Limb (tissue), 2 donors: ENCODE data around the gene SEMA4D.

Experiments
- DNase-seq, 2 donors: peaks; one replicate each; pipeline ENCODE4 v3.0.0-alpha.2; 2016; ENCODE audit errors: extremely low spot score in 2 of 2

SEMA4D gene

DNA sequence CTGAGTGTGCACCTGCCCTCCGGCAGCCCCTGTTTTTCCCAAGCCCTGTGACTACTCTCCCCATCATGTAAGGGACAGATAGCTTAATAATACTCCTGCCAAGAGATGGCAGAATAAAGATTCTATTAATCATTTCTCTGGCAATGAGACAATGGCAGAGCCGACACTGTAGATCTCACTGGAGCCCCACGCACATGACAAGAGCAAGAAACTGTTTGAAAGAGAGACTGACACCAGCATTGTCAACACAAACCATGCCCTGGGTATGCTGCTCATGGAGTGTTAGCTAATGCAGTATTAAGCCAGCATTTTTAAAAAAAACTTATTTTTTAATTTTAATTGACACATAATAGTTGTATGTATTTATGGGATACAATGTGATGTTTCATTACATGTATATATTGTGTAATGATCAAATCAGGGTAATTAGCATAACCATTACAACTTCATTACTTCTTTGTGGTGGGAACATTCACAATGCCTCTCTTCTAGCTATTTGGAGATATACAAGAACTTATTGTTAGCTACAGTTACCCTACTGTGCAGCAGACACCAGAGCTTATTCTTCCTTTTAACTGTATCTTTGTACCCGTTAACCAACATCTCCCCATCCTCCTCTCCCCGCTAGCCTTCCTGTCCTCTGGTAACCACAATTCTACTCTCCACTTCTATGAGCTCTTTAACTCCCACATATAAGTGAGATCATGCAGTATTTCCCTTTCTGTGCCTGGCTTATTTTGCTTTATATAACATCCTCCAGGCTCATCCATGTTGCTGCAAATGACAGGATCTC is 31.5 kb upstream of the SEMA4D start:
- no peak for DNase-seq

DNA sequence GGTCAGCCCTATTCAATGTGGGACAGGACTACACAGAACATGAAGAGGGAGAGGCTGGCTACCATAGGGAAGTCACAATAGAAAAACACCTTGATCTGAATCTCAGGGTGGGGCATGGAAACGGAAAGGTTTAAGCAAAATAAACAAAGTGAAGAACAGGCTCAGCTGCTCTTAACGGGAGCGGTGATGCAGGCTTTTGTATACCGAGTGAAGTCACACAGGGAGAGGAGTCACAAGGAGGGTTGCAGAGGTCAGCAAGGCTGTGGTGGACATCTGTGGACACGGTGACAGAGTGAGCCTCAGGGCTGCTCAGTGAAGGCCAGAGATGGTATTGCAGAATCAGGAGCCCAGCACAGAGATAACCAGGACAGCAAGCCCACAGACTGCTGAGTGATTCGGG is 30.6 kb upstream of the SEMA4D start:
- DNase-seq = no peak

DNA sequence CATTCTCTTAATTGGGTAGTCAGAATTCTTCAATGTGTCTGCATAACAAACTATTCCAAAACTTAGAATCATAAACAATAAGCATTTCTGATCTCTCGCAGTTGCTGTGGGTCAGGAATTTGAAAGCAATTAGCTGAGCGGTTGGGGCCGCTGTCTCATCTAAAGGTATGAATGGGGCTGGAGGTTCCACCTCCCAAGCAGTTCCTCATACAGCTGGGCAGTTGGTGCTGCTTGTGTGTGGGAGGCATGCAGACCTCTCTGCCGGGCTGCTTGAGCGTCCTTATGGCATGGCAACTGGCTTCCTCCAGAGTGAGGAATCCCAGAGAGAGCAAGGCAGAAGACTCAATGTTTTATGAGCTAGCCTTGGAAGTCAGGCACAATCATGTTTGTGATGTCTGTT is 30.2 kb upstream of the SEMA4D start:
- no peak for DNase-seq

DNA sequence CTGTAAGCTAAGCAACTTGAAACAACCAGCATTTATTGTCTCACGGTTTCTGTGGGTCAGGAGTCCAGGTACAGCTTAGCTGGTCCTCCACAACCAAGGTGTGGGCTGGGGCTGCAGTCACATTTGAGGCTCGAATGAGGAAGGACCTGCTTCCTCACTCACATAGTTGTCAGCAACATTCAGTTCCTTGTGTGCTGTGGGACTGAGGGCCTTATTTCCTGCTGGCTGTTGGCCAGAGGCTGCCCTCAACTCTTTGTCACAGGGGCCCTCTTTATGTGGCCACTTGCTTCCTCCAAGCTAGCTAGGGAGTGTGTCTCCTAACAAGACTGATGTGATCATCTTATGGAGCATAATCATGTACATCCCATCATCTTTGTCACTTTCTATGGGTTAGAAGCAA is 29.2 kb upstream of the SEMA4D start:
- DNase-seq = no peak

DNA sequence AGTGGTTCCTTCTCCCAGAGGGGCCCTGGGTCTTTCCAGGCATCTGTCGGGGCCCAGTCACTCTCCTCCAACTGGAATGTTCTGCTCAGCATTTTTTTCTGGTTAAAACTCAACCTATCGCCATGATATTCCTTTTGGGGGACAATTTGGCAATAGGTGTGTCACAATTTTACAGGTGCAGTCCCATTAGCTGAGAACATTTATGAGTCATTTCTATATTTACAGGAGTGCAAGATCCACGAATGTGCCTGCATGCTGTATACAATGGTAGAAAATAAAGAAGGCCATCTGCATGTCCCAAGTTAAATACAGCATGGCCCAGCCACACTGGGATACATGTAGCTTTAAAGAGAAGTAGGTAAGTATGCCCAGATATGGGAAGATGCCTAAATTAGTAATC is 28.8 kb upstream of the SEMA4D start:
- DNase-seq = no peak

DNA sequence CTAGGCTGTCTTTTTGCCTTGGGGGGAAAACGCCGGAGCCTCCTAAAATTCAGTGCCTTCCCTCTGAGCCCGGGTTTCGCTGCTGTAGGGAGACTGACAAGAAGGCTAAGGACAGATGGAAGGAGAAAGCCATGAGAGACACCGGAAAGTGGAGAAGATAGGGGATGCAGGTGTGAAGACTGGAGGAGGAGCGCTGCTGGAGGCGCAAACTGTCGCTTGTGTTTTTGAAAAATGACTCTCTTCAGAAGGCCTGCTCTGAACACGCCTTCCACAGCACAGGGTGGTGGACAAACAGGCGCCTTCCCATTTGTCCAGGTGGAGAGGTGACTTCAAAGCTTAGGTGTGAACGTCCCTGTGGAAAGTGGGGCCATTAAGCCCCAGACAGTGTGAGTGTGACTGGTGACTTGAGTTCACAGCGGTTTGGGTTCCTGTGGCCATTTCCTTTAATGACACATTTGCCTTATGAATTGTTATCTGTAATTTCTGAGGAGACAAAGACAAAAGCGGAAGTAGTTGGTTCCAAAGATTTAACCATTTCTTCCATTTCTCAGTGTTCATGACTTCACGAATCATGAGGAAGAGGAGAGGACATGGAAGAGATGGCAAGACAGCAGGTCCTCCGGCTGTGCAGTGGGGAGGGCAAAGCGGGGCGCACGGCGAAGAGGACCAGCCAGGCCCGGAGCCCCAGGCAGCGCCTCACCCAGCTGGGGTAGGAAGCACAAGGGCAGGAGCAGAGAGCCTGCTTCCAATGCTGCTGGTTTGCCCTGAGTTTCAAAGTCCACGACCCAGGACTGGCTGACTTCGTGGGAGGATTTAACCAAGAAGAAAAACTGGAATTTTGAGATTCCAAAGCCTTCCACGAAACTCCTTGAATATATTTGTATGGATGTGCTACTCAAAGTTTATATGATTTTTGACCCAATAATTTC is 27.8 kb upstream of the SEMA4D start:
- DNase-seq = no peak

DNA sequence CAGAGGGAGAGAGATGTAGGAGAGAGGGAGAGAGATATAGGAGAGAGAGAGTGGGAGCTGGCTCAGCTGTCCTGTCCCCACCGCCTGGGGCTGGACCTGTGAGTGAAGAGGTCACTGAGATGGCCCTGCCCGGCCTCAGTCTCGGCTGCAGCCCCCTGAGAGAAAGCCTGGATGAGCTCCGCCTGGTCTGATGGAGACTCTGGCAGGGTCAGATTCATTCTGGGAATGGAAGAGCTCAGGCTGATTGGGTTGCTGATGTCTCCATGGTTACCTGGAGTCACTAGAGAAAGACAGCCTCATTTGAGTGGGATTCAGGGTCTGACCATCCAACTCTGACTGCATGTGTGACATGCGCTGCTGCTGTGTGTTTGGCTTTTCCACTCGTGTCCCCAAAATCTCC is 27.1 kb upstream of the SEMA4D start:
- DNase-seq = no peak

DNA sequence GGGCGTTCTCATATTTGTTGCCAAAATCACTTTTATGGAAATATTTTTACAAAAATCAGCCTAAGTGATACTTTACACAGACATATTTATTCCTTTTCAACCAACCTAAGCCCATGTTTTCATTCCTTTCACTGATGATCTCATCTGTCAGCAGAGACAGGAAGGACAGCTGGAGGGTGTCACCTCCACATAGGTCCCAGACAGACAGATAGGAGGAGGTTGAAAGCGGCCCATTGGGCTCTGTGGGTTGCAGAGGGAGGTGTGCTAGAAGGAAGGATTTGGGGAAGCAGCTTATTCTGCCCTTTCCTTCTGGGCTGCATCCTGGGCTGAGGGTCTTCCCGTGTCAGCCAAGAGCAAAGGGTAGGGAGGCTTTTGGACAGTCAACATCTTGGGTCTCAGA is 26.0 kb upstream of the SEMA4D start:
- no peak for DNase-seq

DNA sequence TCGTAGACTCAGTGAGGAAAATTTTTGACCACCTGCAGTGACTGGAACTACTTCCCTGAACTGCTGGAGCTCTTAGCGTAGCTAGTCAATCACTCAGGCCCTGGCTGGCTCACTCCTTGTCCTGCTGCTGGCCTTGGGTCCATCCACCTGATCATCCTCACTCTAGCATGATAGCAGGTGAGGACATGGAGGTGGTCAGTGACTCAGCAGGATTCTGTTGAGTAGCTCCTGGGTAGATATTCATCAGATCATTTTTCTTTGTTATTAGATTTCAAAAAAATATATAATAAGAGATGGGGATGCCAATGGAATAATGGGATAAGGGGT is 25.0 kb upstream of the SEMA4D start:
- no peak for DNase-seq

DNA sequence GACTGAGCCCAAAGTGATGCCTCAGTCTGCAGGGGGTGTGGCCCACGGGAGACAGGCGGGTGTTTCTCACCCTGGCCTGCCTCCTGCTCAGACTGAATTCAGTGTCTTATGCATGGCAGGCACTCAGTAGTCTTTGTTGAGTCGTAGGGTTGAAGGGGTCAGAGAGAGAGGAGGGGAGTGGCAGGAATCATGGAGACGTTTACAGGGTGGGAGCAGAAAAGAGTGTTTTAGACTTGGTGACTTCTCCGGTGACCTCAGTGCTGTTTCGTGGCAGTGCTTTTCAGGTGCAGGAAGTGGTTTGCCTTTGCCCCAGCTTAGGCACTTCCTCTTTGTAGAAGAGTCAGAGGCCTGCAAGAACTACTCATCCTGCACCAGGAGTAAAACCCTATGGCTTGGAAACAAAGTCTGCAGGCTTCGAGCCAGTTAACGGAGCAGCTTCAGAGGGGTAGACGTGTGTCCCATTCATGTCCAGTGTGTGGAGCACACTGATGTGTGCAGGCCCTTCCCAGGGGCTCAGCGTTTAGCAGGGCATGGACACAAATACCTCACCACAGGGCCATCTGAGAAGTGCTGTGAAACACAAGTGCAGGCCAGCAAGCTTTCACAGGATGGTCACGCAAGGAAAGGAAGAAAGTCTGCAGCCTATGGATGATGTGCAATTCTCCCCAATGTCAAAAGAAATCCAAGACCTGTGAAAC is 24.5 kb upstream of the SEMA4D start:
- no peak for DNase-seq

DNA sequence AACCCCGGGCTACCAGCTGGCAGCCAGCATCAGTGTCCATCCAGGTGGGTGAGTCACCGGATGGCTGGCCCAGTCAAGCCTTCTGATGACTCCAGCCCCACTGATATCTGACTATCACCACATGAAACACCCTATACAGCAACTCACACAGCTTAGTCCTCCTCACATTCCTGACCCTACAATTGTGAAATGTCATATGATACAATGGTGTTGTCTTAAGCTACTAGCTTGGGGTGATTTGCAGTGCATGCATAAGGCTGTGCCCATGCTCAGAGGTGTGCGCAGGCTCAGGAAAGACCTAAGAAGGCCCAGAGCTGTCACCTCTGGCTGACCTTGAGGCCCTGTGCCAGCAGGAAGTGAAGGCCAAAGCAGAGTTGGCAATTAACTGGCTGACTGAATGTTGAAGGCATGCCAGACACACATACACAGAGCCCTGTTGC is 21.5 kb upstream of the SEMA4D start:
- DNase-seq = no peak

DNA sequence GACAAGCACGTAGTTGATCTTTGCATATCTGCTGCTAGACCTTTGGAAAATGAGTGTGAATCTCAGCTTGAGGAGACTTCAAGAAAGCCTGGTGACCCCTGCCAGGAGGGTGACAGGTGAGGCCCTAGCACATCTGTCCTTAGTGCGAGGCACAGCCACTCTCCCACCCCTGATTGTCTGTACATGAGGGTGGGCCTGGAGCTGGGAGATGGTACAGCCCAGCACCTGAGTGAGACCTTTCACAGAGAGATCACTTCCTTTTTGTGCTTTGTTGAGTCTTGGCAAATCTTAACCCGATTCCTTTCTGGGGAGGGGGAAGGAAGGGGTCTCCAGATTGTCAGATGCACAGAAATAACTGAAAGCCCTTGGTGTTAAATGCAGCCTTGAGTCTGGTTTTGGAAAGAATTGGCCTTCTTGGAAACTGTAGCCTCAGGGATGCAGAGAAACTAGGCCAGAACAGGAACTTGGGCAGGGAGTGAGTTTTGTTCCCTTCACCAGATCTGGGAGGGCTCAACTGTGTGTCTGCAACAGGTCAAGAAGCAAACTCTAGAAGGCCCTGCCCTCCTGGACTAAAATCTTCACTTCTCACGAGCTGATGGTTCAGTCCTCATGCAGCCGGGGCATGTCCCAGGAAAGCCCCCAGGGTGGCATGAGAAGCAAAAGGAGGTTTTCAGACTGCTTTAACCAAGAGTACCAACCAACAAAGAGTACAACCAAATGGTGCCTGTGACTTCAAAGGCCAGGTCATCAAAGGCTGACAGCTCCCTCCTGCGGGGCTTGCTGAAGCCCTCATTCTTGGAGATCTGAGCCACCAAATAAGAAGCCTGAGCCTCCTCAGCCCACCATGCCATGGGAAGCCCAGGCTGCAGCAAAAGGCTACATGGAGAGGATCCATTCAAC is 20.8 kb upstream of the SEMA4D start:
- DNase-seq = no peak

DNA sequence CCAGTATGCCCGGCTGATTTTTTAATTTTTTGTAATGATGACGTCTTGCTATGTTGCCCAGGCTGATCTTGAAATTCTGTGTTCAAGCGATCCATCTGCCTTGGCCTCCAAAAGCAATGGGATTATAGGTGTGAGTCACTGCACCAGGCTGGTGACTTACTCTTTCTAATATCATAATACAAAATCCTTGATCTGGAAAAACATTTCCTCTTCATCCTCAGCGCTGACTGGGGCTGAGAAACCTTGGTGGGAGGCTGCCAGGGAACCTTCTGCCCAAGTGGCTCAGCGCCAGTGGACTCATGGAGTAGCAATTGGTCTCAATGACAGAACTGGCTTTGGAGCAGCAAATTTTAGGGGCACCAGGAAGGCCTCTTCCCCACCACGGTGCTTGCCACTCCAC is 17.5 kb upstream of the SEMA4D start:
- DNase-seq = no peak

DNA sequence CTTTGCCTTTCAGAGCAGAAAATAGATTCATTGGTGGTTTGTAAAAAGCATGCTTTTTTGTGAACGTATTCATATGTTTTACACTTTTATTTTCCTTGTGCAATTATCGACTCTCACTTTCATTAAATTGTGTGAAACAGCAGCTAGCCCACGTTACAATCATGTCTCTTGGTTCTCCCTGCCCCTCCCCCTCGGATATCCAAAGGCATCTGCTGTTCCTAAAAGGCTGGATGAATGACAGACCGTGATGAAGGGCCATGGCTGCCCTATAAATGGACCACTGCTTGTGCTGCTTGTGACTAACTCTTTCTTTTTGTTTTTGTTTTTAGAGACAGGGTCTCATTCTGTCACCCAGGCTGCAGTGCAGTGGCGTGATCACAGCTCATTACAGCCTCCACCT is 17.0 kb upstream of the SEMA4D start:
- no peak for DNase-seq

DNA sequence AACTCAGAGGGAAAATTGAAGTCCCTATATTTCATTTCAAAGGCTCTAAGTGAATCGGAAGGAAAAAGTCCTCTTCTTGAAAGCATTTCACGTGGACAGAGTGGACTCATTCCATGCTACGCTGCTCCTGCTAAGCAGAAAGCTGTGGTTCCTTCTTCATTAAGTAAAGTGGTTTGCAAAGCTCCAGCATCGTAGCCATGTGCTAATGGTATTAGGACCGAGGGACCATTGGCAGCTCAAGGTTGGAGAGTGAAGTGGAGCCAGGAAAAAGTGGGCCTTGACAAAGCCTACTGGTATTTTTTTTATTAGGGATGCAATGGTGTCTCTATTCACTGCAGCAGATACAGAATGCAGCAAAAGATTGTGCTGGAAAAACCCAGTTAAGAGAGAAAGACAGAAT is 16.4 kb upstream of the SEMA4D start:
- DNase-seq = no peak

DNA sequence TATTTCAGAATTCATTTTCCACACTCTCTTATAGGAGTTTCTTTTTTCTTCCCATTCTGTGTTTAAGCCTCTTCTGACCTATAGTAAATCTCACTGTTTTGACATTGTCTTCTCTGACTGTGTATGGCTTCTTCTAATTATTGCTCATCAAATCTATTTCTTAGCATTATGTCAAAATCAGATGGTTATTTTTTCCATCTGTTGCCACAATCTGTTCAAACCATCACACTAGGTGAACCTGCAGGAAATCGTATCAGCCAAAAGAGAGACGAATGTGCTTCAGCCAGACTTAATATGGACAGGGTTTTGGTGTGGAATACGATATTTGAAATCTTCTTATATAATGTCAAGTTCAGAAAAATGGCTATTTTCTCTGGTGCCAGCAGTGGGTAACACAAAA is 15.9 kb upstream of the SEMA4D start:
- no peak for DNase-seq

DNA sequence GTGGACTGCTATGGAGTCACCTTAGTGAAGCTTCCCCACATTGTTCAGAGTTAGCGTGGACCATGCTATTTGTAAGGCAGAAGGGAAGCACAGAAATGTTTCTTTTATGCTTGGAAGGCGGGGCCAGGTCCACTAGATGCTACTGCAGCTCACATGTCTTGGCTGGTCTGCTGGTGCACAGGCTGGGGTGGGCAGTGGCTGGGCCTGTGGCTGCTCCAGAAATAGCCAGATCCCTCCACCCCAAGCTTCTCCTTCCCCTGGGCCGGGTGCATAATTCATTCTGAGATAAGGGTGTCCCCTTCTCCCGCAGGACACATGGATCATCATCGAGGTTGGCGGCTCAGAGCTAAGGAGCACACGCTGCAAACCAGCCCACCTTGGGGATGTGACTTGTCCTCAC is 14.5 kb upstream of the SEMA4D start:
- DNase-seq = no peak

DNA sequence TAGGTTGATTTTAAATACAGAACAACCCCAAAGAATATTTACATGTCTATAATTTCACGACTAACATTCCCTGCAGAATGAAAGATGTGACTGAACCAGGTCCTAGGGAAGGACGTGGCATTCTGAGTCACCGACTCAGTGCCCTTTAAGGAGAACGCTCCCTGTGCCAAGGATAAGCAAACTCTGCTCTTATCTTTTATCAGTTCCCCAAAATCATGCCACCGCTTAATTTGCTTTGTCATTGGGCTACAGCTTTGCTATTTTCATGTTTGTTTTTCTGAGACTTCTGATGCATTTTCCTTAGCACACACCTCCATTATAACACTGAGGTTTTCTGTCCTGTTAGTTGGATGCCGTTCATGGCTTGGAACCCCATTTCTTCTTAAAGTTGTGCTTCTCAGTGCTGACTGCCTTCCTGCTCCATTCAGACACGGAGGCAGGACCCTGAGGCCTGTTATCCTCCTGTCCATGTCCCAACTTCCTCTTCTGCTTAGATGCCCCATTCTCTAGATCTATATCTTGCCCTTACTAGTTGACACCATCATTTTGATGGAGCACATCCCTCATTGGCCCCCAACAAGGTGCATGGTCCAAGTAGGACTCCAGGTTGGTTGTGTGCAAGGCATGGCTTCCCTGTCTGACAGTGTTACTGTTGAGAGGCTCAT is 11.2 kb upstream of the SEMA4D start:
- DNase-seq = no peak

DNA sequence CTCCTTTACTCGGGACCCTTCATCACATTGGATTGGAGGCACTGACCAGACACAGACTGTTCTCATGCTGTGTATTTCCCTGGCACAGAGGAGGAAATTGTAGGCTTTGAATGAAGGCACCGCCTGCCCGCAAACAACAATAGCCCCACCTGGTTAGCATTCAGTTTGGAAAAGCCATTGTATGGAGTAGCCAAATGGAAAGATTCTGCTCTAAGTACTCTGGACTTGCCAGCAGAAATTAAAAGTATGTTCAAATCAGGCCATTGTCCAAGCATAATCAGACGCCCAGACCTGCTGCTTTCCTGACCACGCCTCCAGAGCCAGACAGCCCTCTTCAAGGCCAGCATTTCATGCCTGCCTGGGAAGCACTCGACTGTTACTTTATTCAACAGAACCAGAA is 8.0 kb upstream of the SEMA4D start:
- no peak for DNase-seq

DNA sequence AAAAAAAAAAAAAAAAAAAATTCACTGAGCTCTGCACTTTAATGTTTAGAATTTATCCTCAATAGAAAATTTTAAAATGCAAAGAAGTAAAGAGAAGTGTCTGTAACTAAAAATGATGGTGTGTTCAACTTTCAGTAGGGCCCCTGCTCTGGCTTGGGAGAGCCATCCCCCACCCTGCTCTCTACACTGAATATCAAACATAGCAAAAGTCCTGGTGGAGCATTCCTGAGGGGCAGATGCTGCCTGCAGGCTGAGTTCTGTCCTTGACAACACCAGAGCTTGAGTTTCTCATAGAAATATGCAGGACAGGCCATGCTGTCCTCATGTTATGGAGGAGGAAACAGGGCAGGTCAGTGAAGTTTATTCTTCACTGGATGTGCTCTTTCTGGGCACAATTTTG is 7.1 kb upstream of the SEMA4D start:
- DNase-seq = no peak

DNA sequence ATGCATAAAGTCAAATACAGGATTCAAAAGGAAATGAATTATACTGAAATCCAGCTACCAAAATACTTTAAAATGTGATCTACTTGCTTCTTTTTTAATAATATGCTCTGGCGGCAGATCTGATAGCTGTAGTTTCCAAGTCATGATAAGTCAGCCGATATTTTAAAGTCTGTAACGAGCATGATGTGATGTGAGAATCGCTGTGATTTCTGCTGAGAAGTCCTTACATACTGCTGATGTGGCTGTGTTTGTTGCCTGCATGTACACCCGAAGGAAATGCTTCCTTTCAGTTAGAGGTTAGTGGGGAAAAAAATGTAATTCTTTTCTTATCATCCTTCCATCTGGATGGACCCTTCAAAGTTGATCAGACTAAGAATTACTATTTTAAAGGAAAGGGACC is 4.8 kb upstream of the SEMA4D start:
- DNase-seq = no peak
